Stimulated activated CD8-positive, alpha-beta memory T cell treated with anti-CD3 and anti-CD28 coated beads, Interleukin-15, amount 100 ng/mL, for 1 hour (primary cell): ENCODE data around the gene TMEM145.

ENCODE experiments used
- DNase-seq: peaks from one replicate; pipeline ENCODE4 v3.0.0-alpha.2; 2020; ENCODE audit warnings: low read depth

The TMEM145 gene

DNA sequence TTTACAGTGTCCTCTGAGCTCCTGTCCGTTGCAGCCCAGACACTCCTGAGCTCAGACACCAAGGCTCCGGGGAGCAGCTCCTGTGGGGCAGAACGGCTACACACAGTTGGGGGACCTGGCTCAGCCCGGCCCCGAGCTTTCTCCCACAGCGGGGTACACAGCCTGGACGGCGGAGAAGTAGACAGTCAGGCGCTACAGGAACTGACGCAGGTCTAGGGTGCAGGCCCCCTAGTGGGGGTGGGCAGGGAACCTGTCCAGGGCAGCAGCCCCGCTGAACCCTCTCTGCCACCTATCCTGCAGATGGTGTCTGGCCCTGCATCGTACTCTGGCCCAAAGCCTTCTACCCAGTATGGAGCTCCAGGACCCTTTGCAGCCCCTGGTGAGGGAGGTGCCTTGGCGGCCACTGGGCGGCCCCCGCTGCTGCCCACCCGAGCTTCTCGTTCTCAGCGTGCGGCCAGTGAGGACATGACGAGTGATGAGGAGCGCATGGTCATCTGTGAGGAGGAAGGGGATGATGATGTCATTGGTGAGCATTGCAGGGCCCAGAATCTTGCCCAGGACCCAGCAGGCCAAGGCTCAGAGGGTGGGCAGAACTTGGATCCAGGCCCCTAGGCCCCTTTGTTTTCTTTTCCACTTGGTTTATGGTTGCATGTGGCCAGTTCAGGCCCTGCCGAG, 24.1 kb upstream of the TMEM145 start:
- DNase-seq: no peak

DNA sequence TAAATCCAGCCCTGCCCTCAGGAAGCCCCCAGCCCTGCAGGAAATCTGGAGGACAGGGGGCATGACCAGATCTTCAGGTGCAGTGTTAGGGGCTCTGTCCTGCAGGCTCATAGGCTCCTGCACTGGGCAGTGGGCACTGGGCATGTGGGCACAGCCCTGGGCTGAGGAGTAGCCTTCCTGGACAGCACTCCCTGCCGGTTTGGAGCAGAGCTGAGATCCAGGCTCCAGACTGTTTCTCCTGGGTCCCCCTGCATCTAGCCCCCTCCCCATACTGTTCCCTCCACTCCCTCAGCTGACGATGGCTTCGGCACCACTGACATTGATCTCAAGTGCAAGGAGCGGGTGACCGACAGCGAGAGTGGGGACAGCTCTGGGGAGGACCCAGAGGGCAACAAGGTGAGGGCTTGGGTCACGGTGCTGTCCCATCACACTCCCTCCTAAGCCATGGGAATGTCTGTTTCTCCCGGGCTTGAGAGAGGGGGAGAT, 23.5 kb upstream of the TMEM145 start:
- DNase-seq: no peak

- DNase-seq: no peak
These were observed 23.0 kb upstream of the TMEM145 start for GRCh38 chr19:42290136-42290522.

DNA sequence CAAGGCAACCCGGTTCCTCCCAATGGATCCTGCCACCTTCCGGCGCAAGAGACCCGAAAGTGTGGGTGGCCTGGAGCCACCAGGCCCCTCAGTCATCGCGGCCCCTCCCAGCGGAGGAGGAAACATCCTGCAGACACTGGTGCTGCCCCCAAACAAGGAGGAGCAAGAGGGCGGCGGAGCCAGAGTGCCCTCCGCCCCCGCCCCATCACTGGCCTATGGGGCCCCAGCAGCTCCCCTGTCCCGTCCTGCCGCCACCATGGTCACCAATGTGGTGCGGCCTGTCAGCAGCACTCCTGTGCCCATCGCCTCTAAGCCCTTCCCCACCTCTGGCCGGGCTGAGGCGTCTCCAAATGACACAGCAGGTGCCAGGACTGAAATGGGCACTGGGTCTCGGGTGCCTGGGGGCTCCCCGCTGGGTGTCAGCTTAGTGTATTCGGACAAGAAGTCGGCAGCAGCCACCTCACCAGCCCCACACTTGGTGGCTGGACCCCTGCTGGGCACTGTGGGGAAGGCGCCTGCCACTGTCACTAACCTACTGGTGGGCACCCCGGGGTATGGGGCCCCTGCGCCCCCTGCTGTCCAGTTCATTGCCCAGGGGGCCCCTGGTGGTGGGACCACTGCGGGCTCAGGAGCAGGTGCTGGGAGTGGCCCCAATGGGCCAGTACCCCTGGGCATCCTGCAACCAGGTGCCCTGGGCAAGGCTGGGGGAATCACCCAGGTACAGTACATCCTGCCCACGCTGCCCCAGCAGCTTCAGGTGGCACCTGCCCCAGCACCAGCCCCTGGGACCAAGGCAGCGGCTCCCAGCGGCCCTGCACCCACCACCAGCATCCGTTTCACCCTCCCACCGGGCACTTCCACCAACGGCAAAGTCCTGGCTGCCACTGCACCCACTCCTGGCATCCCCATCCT, 22.3 kb upstream of the TMEM145 start:
- DNase-seq: no peak

GRCh38 chr19:42291435-42291810, 21.7 kb upstream of the TMEM145 start:
- DNase-seq: no peak

DNA sequence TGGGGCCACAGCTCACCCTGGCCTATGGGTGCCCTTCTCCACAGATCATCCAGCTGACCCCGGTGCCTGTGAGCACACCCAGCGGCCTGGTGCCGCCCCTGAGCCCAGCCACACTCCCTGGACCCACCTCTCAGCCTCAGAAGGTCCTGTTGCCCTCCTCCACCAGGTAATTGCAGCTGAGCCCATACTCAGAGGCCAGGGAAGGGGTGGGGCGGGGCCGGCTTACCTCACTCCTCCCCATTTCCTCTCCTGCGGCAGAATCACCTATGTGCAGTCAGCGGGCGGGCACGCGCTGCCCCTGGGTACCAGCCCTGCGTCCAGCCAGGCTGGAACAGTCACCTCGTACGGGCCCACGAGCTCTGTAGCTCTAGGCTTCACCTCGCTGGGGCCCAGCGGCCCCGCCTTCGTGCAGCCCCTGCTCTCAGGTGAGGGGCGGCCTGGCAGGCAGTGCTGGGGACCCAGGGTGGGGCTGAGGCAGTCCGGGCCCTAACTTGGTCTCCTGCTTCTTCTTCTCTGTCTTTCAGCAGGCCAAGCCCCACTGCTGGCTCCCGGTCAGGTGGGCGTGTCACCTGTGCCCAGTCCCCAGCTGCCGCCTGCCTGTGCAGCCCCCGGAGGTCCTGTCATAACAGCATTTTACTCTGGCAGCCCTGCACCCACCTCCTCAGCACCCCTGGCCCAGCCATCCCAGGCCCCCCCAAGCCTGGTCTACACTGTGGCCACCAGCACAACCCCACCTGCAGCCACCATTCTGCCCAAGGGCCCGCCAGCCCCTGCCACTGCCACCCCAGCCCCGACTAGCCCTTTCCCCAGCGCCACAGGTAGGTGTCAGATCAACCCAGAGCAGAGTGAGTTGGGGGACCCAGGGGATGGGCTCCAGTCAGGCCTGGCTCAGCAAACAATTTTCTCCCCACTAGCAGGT, 20.8 kb upstream of the TMEM145 start:
- no peak for DNase-seq

DNA sequence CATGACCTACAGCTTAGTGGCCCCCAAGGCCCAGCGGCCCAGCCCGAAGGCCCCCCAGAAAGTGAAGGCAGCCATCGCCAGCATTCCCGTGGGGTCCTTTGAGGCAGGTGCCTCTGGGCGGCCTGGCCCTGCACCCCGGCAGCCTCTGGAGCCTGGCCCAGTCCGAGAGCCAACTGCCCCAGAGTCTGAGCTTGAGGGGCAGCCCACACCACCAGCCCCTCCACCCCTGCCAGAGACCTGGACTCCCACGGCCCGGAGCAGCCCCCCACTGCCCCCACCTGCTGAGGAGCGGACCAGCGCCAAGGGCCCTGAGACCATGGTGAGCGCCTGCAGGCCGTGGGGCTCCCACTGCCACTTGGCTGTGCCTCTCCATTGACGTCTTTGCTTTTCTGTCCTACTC, 20.1 kb upstream of the TMEM145 start:
- DNase-seq: no peak

DNA sequence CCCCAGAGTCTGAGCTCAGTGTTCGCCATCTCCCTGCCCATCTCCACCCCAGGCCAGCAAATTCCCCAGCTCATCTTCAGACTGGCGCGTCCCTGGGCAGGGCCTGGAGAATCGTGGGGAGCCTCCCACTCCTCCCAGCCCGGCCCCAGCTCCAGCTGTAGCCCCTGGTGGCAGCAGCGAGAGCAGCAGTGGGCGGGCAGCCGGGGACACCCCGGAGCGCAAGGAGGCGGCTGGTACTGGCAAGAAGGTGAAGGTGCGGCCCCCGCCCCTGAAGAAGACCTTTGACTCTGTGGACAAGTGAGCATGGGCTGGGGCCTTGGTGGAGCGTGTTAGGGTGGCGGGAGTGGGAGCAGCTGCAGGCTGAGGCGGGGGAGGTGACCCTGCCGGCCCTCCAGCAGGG, 19.6 kb upstream of the TMEM145 start:
- DNase-seq: no peak

DNA sequence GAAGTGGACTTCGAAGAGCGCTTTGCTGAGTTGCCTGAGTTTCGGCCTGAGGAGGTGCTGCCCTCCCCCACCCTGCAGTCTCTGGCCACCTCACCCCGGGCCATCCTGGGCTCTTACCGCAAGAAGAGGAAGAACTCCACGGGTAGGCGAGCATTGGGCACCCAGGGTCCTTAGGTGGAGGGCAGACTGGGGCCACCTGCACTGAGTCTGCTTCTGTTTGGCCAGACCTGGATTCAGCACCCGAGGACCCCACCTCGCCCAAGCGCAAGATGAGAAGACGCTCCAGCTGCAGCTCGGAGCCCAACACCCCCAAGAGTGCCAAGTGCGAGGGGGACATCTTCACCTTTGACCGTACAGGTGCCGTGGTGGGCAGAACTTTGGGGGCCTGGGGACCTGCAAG, 19.2 kb upstream of the TMEM145 start:
- DNase-seq: no peak

DNA sequence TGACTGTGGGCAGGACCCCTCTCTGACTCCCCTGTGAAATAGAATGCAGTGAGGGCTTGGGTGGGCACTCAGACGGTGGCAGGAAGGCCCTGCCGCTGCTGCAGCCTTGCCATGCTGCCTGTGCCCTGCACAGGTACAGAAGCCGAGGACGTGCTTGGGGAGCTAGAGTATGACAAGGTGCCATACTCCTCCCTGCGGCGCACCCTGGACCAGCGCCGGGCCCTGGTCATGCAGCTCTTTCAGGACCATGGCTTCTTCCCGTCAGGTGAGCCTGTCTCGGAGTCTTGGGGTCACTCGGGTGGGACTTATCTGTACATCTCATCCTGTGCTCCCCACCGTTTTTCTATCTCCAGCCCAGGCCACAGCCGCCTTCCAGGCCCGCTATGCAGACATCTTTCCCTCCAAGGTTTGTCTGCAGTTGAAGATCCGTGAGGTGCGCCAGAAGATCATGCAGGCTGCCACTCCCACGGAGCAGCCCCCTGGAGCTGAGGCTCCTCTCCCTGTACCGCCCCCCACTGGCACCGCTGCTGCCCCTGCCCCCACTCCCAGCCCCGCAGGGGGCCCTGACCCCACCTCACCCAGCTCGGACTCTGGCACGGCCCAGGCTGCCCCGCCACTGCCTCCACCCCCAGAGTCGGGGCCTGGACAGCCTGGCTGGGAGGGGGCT, 18.5 kb upstream of the TMEM145 start:
- no peak for DNase-seq

GRCh38 chr19:42295342-42295741, 17.8 kb upstream of the TMEM145 start:
- no peak for DNase-seq

DNA sequence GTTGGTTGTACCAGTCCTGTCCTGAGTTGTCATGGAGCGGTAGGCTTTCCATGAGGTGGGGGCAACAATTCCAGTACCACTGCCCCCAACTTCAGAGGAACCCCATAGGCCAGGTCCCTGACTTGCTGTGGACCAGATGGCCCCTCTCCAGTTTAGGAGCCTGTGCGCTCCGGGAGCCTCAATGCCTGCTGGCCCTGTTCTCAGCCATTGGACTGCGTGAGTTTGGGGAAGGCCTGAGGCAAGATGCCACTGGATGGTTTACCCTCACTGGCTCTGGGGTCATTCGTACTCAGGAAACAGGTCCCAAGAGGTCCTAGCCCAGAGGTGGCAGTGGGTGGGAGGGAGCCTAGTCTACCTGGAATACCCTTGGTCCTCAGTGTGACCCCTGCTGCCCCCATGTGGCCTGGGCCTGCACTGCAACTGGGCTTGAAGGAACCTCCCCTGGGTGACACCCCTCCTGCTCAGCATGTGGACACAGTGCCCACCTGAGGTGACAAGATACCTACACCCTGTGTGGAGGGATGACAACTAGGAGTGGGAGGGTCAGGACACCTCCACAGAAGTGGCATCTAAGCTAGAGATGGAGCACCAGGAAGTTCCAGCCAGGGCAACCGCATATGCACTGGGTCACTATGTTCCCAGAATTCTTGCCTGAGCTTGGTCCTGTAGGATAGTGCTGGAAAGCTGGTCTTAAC, 17.1 kb upstream of the TMEM145 start:
- peak; percentile 91 for DNase-seq

DNA sequence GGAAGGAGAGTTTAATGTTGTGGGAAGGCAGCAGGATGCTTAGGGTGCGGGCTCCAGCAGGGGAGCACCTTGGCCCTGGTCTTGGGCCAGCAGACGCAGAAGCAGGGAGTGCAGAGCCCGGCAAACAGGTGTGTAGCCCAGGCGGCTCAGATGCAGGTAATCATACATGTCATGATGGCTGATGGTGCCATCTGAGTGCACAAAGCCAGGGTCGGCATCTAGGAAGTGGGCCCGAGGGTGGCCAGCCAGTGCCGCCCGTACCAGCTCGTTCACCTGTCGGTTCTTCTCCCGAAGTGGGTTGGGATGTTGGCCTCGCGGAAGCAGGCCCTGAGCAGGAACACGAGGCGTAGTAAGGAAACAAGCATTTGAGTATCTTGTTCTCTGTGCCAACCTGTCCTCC, 16.1 kb upstream of the TMEM145 start:
- no peak for DNase-seq

GRCh38 chr19:42301646-42302203, 11.4 kb upstream of the TMEM145 start, which contains the start of gene PRR19:
TSS of gene PRR19 (plus strand) at chr19:42302132. CDS start at chr19:42309585, 7,453 bp downstream.
- DNase-seq: no peak

DNA sequence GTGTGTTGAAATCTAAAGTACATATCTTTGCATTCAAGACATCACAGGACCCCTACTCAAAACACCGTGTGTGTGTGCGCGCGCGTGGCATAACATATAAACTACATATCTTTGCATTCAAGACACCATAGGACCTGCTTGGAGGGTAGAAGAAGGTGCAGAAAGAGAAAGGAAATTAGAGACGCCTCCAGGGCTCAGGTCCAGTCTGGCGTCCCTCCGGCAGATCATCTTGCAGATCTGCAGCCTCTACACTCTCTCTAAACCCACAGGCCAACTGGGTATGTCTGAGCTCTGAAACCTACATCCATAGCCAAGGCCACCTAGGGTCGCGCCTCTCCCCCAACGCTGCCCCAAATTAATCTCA, 10.0 kb upstream of the TMEM145 start:
- no peak for DNase-seq

- DNase-seq: no peak
These were observed 9.2 kb upstream of the TMEM145 start for GRCh38 chr19:42303876-42304275.

DNA sequence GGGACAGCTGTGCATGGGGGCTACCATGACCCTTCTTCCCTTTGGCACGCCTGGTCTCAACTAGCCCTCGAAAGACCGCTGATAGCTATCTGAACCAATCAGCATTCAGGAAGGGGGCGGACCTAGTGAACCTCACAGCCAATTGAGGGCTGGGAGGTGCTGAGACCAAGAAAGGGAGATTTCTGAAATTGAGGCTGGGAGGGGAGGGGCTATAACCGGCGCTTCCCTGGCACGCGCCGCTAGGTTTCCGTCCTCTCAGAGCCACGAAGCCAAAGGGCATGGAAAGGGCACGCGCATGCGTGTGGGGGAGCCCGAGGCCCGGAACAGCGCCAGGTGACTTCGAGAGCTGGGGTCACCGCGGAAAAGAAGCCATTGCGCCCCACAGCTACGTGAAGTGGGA, 6.5 kb upstream of the TMEM145 start:
- DNase-seq: no peak

GRCh38 chr19:42309686-42310085, 3.4 kb upstream of the TMEM145 start:
- no peak for DNase-seq

- no peak for DNase-seq
These were observed 1.5 kb upstream of the TMEM145 start for GRCh38 chr19:42311657-42312056.

DNA sequence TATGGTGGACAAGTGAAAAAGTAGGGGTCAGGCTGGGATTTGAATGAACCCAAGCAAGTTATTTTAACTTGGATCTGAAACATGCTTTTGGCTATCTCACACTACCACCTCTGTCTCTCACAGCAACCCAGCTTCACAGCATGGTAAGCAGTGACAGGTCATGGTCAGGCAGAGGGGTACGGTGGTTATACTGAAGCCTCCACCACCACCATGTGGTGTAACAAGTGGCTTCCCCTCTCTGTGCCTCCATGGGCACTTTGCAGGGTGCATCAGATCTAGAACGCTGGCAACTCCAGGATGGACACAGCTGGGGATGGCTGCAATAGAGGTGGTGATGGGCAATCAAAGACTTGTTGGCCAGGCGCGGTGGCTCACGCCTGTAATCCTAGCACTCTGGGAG, 739 bp upstream of the TMEM145 start:
- no peak for DNase-seq
